Measurements from ENCODE around the gene SHF.

SHF gene

GRCh38 chr15:45147606-45148005, 40.2 kb downstream of the SHF start:
- DNase-seq (ENCODE audit: low read depth) = no peak
- no peak overlapping the region for H3K4me3 ChIP-seq (ENCODE audit: control insufficient read depth, low read depth, low read length)
- TF ChIP-seq, protein P1, sequence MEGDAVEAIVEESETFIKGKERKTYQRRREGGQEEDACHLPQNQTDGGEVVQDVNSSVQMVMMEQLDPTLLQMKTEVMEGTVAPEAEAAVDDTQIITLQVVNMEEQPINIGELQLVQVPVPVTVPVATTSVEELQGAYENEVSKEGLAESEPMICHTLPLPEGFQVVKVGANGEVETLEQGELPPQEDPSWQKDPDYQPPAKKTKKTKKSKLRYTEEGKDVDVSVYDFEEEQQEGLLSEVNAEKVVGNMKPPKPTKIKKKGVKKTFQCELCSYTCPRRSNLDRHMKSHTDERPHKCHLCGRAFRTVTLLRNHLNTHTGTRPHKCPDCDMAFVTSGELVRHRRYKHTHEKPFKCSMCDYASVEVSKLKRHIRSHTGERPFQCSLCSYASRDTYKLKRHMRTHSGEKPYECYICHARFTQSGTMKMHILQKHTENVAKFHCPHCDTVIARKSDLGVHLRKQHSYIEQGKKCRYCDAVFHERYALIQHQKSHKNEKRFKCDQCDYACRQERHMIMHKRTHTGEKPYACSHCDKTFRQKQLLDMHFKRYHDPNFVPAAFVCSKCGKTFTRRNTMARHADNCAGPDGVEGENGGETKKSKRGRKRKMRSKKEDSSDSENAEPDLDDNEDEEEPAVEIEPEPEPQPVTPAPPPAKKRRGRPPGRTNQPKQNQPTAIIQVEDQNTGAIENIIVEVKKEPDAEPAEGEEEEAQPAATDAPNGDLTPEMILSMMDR (IDR thresholded peaks at IDR 0.05; ENCODE audit: control insufficient read depth, insufficient read depth, low read depth, low read length, missing control alignments) = no peak

GRCh38 chr15:45146405-45146804, 41.4 kb downstream of the SHF start:
- TF ChIP-seq, protein P1 (IDR thresholded peaks at IDR 0.05; ENCODE audit: control insufficient read depth, insufficient read depth, low read depth, low read length, missing control alignments) = no peak
- DNase-seq (ENCODE audit: low read depth) = no peak

GRCh38 chr15:45144775-45145174, 43.0 kb downstream of the SHF start:
- TF ChIP-seq, protein P1 (IDR thresholded peaks at IDR 0.05; ENCODE audit: control insufficient read depth, insufficient read depth, low read depth, low read length, missing control alignments) = no peak
- no peak overlapping the region for H3K4me3 ChIP-seq (ENCODE audit: control insufficient read depth, low read depth, low read length)
- DNase-seq (ENCODE audit: low read depth) = no peak

More at GRCh38 chr15:45146405-45146804, 41.4 kb downstream of the SHF start:
- H3K4me3 ChIP-seq (ENCODE audit: control insufficient read depth, low read depth, low read length) = no peak overlapping the region

DNA sequence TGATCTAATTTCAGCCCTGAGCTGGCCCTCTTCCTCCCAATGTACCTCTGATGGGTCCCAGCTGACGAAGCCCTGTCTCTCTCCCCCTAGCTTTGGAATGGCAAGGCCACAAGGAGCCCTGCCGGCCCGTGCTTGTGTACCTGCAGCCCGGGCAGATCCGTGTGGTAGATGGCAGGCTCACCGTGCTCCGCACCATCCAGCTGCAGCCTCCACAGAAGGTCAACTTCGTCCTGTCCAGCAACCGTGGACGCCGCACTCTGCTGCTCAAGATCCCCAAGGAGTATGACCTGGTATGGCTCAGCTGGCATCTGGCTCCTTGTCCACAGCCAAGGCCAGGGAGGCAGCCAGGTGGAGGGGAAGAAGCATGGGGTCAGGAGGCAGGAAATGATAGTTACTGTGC, 43.8 kb downstream of the SHF start:
- no peak for DNase-seq (ENCODE audit: low read depth)
- TF ChIP-seq, protein P1 (IDR thresholded peaks at IDR 0.05; ENCODE audit: control insufficient read depth, insufficient read depth, low read depth, low read length, missing control alignments) = no peak
- H3K4me3 ChIP-seq (ENCODE audit: control insufficient read depth, low read depth, low read length) = no peak overlapping the region

DNA sequence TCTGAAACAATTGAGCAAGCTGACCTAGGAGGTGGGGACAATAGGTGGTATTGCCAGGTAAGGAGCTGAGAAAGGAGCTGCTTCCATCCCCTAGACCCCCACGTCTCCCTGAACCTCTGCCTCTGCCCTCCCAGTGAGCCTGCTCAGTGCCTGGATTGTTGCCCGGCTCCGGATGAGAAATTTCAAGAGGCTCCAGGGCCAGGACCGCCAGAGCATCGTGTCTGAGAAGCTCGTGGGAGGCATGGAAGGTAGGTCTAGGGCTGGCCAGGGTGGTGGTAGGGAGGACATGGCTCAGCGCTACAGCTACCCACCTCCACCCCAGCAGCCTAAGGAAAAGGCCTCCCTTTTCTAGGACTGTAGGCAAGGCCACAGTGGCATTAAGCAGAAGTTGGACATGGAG, 44.7 kb downstream of the SHF start:
- DNase-seq (ENCODE audit: low read depth) = no peak
- TF ChIP-seq, protein P1 (IDR thresholded peaks at IDR 0.05; ENCODE audit: control insufficient read depth, insufficient read depth, low read depth, low read length, missing control alignments) = no peak
- H3K4me3 ChIP-seq (ENCODE audit: control insufficient read depth, low read depth, low read length) = no peak overlapping the region

DNA sequence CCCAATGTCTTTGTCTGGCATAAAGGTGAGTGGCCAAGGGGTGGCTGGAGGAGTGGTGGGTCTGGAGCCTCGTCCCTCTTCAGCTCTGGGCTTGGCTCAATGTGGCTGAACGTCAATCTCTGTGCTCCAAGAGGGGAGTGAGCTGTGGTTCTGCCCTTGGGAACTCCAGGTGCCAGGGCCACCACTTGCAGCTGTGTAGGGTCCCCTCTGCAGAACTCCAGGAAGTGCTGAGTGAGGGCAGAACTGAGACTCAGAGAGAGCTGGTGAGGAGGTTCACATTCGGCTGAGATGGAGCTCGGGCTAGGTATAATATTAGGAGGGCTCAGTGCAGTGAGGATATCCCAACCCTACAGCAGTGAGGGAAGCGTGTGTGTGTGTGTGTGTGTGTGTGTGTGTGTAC, 46.4 kb downstream of the SHF start:
- DNase-seq (ENCODE audit: low read depth) = no peak
- H3K4me3 ChIP-seq (ENCODE audit: control insufficient read depth, low read depth, low read length) = no peak overlapping the region
- TF ChIP-seq, protein P1 (IDR thresholded peaks at IDR 0.05; ENCODE audit: control insufficient read depth, insufficient read depth, low read depth, low read length, missing control alignments) = no peak

Measured in AG09309 (cell line).